LHCN-M2 (cell line): ENCODE measurements around the gene PLXNA4. TPM values are rescaled to one million over a fixed set of nuclear protein-coding genes. Genes with fewer than 3 reads are reported as not detected.

Source experiments
- DNase-seq: peaks from one replicate; pipeline ENCODE4 v3.0.0-alpha.2; 2012; ENCODE audit warnings: low read depth
- total RNA-seq: library from RNA; depleted of rRNA; stranded (reverse); fragments of >200 nt; gene quantifications from 2 replicates; pipeline ENCODE4 v1.2.3, GENCODE V29; 2014

Gene PLXNA4
- total RNA-seq, 1 experiment from 2014 or later: not detected

- no peak for DNase-seq
These were observed 10.8 kb downstream of the PLXNA4 start for GRCh38 chr7:132565441-132565840.

DNA sequence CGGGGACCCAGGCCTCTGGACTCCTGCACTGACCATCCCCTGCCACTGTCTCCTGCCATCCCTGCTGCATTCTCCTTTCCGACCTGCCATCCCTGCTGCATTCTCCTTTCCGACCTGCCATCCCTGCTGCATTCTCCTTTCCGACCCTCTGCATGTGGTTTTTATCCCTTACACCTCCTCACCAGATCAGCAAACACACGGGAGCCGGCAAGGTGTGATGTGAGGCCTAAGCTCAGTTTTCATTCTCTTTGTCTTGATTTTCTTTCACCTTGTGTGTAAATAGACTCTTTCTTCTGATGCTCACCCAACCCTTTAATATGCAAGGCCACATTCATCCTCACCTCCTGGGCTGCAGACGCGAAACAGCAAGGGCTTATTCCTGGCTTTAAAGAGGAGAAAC is 11.4 kb downstream of the PLXNA4 start:
- no peak for DNase-seq

- no peak for DNase-seq
These were observed 12.2 kb downstream of the PLXNA4 start for GRCh38 chr7:132564090-132564489.

GRCh38 chr7:132562690-132563089 is 13.6 kb downstream of the PLXNA4 start:
- DNase-seq: no peak

- no peak for DNase-seq
These were observed 14.5 kb downstream of the PLXNA4 start for GRCh38 chr7:132561763-132562162.

DNA sequence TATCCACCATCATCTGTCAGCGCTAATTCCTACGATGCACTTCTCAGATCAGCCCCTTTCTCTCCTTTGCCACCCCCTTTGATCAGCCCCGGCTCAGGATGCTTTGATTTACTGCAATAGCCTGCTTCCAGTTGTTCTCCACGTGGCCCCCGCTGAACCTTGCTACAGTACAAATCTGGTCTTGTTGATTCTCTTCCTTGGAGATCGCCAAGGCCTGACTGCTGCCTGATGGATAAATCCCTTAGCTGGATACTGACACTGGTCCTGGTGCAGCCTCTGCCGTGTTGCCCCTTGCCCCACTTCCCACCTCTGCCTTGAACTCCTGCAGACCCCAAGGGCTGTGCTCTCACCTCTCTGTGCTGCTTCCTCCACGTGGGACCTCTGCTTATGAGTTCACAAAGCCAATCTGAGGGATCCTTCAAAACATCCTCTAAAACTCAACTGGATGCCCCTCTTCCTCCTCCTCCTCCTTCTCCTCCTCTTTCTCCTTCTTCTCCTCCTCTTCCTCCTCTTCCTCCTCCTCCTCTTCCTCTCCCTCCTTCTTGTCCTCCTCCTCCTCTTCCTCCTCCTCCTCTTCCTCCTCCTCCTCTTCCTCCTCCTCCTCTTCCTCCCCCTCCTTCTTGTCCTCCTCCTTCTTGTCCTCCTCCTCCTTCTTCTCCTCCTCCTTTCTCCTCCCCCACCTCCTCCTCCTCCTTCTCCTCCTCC is 15.3 kb downstream of the PLXNA4 start:
- DNase-seq: no peak

DNA sequence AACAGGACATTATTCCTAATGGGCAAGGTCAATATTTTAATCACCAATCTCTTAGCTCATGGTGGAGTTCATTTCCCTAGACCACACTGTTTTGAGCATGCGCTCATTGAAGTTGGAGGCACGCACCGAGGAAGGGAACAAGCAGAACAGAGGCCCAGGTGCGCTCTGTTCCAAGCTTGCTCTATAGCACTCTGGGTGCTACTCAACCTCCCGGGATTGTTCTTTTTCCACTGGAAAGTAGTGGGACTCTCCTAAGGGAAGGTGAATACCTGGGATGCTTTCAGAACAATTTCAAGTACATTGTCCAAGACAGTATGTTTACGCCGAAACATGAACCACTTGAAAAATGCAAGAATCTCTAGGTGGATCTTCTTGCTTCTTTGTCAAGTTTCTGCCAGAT is 16.2 kb downstream of the PLXNA4 start:
- DNase-seq: no peak

DNA sequence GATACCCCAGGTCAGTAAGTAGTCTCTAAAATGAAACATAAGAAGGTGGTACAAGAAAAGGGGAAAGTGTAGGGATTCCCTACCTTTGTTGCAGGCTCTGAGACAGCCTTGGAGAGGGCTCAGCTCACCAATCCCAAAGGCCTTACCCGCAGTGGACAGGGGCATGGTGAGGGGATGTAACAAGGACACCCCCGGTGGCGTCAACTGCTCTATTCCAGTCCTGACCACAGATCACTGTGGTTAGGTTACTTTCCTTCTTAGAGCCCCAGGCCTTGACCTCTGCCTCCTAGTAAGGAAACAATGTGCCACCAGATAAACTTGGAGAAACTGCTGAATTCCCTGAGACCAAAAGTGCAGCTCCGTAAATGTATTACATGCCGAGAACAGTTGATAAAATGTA is 17.5 kb downstream of the PLXNA4 start:
- DNase-seq: no peak

- no peak for DNase-seq
These were observed 18.7 kb downstream of the PLXNA4 start for GRCh38 chr7:132557489-132558044.

DNA sequence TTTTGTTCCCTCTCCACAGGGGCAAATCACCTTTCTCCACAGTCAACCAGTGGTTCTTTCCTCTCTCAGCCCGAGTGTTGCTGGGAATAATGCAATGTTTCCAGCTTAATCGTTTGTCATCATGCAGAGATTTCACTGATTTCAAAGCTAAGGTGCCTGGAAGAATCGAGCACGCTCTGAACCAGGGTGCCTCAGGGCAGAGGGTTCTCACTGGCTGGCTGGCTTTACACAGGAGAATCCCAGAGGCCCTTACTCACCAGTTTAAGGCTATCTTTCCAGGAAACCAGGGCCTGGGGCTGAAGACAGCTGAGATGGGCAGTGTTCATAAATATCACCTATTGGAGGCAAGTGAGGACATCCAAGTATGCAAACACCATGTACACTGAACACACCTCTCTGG is 21.8 kb downstream of the PLXNA4 start:
- DNase-seq: no peak

- DNase-seq: no peak
These were observed 23.2 kb downstream of the PLXNA4 start for GRCh38 chr7:132553031-132553430.

DNA sequence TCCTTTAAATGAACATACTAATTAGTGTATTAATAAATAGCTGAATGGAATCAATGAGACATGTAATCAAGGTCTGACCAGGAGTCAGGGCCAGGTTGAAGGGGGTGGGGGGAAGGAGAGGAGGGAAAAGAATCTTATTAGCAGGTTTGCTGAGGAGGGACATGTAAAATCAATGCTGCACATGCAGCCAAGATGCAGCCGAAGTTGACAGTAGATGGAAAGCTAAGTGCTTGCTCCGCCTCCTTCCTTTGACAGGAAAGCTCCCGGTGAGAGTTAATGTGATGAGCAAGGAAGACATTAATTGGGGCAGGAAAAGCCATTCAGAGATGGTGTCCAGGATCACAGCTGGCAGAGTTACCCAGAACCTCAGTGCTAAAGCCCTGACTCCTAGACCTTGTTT is 24.4 kb downstream of the PLXNA4 start:
- no peak for DNase-seq

DNA sequence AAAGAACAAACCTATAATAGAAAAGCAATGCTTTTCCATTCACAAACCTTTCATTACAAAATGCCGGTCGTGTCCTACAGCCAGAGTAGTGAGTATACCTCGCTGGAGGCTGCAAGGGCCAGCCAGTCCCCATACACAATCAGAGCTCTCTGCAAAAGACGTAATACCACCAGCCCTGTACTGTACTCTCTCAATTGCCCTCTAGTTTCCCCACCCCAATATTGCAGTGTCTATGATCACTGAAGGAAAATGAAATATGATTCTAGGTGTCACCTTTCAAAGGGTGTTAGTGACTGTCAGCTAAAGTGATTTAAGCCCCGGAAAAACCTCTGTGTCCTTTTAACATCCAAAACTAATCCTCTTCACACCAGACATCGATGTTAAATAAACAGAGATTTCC is 24.8 kb downstream of the PLXNA4 start:
- no peak for DNase-seq

DNA sequence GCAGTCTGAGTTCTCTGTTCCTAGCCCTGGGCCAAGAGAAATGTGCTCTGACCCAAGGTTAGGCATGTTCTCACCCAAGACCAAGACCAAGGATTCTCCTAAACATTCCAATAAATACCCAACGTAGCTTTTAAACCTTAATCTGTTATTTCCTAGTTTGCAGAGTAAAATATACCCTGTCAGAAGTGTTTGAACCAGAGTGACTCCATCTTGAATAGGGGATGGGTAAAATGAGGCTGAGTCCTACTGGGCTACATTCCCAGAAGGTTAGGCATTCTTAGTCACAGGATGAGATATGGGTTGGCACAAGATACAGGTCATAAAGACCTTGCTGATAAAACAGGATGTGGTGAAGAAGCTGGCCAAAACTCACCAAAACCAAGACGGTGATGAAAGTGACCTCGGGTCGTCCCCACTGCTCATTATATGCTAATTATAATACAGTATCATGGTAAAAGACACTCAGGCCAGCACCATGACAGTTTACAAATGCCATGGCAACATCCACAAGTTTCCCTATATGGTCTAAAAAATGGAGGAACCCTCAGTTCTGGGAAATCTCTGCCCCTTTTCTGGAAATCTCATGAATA is 27.7 kb downstream of the PLXNA4 start:
- DNase-seq: no peak

GRCh38 chr7:132547821-132548220 is 28.4 kb downstream of the PLXNA4 start:
- no peak for DNase-seq

DNA sequence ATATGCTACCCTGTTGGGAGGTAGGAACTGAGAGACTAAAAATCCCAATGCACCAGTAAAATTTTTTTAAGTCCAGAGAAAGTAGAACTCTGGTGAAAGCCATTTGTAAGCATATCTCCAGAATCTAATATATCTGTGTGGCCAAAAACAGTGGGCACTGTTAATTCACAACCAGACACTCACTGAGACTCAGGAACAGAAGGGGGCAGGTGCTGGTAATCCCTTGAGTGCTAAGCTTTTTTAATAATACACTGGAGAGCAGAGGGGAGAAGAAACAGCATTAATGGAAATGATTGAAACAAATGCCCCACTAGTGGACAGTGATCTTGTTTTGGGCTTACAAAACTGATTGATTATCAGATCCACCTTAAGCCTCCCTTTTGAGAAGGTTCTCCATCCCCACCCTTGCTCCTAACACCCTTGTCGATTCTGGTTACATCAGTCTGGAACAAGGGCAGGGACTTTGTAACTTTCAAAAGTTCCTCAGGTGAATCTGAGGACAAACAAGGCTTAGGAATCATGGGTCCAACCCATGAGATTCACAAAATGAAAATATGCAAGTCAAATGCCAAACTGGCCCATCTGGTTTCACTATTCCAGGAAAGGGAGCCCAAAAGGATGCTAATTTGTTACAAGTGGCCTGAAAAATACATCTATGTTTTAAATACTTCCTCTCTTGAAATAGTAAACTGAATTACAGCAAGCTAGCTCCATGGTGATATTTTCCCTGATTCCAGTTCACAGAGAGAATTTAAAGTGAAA is 29.7 kb downstream of the PLXNA4 start:
- no peak for DNase-seq

DNA sequence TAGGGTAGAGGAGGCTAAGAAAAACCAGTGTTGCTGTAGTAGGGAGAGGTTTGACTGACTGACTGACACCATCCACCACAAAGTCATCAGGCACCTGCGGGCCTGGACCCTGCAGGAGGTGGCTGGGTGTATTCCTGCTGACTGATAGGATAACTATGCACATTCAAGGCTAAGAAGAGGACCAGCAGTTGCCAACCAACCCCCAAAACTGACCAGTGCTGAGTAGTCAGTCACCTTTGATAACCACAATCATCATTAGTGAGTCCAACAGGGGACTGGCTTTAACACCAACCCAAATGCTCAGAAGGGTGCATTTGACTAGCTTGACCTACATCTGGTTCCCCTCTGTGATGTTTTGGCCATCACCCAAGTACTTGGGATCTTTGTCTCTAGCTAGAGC is 30.5 kb downstream of the PLXNA4 start:
- DNase-seq: no peak

DNA sequence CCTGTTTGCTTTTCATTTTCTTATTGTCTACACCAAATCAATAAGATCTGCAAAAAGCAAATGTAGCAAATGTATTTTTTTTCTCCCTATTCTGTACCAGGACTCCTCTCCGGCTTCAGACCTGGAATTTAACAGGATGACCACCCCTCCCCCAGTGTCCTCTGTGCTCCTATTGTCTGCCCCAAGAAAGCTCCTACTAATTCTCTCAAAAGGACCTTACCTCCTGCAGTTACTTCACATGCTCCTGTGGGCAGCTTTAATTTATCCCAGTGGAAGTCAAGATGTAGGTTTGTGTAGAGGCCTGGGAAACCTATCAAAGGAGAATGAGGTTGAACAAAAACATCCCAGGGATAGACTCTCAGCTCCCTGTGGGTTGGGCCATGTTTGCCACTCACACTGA is 31.3 kb downstream of the PLXNA4 start:
- DNase-seq: no peak

- DNase-seq: no peak
These were observed 32.2 kb downstream of the PLXNA4 start for GRCh38 chr7:132544025-132544424.

GRCh38 chr7:132542895-132543294 is 33.4 kb downstream of the PLXNA4 start:
- no peak for DNase-seq

DNA sequence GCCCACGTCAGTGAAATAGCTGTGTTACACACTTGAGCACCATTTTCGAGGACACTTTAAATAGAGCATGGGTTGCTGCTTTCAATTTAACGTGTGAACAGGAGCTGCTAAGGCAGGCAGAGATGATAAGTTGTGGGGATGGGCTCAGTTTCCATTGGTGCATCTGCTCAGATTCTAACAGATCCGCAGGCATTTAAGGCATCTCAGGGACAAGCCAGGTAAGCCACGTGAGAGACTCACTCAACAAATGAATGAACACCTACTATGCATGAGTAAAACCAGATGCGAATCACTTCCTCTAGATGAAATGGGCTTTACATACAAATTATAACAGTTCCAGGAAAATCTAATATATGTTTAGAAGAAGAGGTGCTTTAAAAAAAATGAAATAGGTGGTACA is 34.6 kb downstream of the PLXNA4 start:
- no peak for DNase-seq

- DNase-seq: no peak
These were observed 38.7 kb downstream of the PLXNA4 start for GRCh38 chr7:132537456-132538145.
